HCT116 (cell line): ENCODE data around the gene SIK3.

Experiments
- EZH2 ChIP-seq: fragments of 200-600 bp; sonication (generic); IDR thresholded peaks from 2 replicates; pipeline ENCODE4 v1.6.1; 2017; ENCODE audit warnings: antibody characterized with exemption, mixed run types
- TF ChIP-seq, protein P1 (sequence below), 3 experiments: fragments of 200-600 bp in 1 of 3; sonication (generic) in 1 of 3; IDR thresholded peaks in 2 of 3; conservative IDR thresholded peaks in 1 of 3; 2 replicates each; pipeline ENCODE4 v1.5.1; 2012 to 2017; ENCODE audit warnings: low read depth in 2 of 3, low read length in 2 of 3, antibody characterized with exemption in 1 of 3, borderline replicate concordance in 1 of 3, control low read depth in 1 of 3, mild to moderate bottlenecking in 1 of 3, mixed read lengths in 1 of 3, mixed run types in 1 of 3, moderate library complexity in 1 of 3; ENCODE audit not compliant: insufficient read depth in 1 of 3

- TF ChIP-seq, protein P1, sequence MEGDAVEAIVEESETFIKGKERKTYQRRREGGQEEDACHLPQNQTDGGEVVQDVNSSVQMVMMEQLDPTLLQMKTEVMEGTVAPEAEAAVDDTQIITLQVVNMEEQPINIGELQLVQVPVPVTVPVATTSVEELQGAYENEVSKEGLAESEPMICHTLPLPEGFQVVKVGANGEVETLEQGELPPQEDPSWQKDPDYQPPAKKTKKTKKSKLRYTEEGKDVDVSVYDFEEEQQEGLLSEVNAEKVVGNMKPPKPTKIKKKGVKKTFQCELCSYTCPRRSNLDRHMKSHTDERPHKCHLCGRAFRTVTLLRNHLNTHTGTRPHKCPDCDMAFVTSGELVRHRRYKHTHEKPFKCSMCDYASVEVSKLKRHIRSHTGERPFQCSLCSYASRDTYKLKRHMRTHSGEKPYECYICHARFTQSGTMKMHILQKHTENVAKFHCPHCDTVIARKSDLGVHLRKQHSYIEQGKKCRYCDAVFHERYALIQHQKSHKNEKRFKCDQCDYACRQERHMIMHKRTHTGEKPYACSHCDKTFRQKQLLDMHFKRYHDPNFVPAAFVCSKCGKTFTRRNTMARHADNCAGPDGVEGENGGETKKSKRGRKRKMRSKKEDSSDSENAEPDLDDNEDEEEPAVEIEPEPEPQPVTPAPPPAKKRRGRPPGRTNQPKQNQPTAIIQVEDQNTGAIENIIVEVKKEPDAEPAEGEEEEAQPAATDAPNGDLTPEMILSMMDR (IDR thresholded peaks at IDR 0.05 in 2 of 3, conservative IDR thresholded peaks at IDR 0.05 in 1 of 3; ENCODE audit: borderline replicate concordance in 1 of 3, insufficient read depth in 1 of 3, low read depth in 2 of 3, low read length in 2 of 3): no peak
- no peak for TF ChIP-seq EZH2
Measured at GRCh38 chr11:116849060-116849459, 249.2 kb downstream of the SIK3 start.
